Measurements from ENCODE around the gene FAN1. TPM values are rescaled to one million over a fixed set of nuclear protein-coding genes. Genes with fewer than 3 reads are reported as not detected.
"Not testable (repeated sequence)": the region's sequence is repeated elsewhere in the genome, so short reads cannot be mapped to it uniquely, and the experiment has no call there.

Gene FAN1
- polyA plus RNA-seq, 1 of the 3 experiments (the other 2 are of a cell fraction), result 5.7 TPM

- ChIA-PET CTCF (no interaction called here), POLR2A (no interaction called here)
- DNase-seq, result no peak
- Histone ChIP-seq H2AFZ (ENCODE audit: low read depth) (no peak overlapping the region), H3K9me2 (no peaks in the 10 kb centered on the region), H3K79me2 (ENCODE audit: insufficient read depth) (no peaks in the 10 kb centered on the region), H3K9ac (no peak overlapping the region), H3K27me3 (ENCODE audit: insufficient read depth) (no peaks in the 10 kb centered on the region), H3K4me2 (no peak overlapping the region), H3K4me3 (ENCODE audit: low read depth in 2 of 2, low read length in 1 of 2) (no peak overlapping the region), H3K9me3 (no peaks in the 10 kb centered on the region), H3K27ac (ENCODE audit: low read depth in 2 of 2, low read length in 1 of 2) (no peak overlapping the region), H4K20me1 (ENCODE audit: insufficient read depth) (no peaks in the 10 kb centered on the region), H3K4me1 (ENCODE audit: control insufficient read depth in 1 of 2, insufficient read depth in 2 of 2, low read depth in 1 of 2, low read length in 1 of 2) (no peaks in the 10 kb centered on the region), H3F3A (replicated peaks; ENCODE audit: insufficient read depth) (no peaks in the 10 kb centered on the region), H3K36me3 (replicated peaks in 1 of 2; ENCODE audit: control insufficient read depth in 1 of 2, insufficient read depth in 2 of 2, low read length in 1 of 2) (no peaks in the 10 kb centered on the region)
- WGBS (ENCODE audit: low lambda C conversion rate), result 69% methylated on average over 22 of the region's 22 CpGs
- no peak for TF ChIP-seq EP300 (IDR thresholded peaks at IDR 0.05; ENCODE audit: borderline replicate concordance in 1 of 2, low read depth in 1 of 2, low read length in 1 of 2)
- TF ChIP-seq FOXJ3 (CRISPR knock-in tag; IDR thresholded peaks at IDR 0.05), result no peak
- no peak for TF ChIP-seq RCOR1 (IDR thresholded peaks at IDR 0.05; ENCODE audit: low read length)
- TF ChIP-seq FOXM1 (IDR thresholded peaks at IDR 0.05; ENCODE audit: low read depth), result no peak
- TF ChIP-seq, protein P1, sequence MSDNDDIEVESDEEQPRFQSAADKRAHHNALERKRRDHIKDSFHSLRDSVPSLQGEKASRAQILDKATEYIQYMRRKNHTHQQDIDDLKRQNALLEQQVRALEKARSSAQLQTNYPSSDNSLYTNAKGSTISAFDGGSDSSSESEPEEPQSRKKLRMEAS (IDR thresholded peaks at IDR 0.05; ENCODE audit: low read depth), result no peak
- TF ChIP-seq PBX3 (IDR thresholded peaks at IDR 0.05), result no peak
- no peak for TF ChIP-seq SMC3 (IDR thresholded peaks at IDR 0.05; ENCODE audit: low read depth, low read length)
Measured at GRCh38 chr15:30882849-30883433, 20.8 kb upstream of the FAN1 start.

GRCh38 chr15:30883666-30884065, 20.0 kb upstream of the FAN1 start:
- H3K27me3 ChIP-seq (ENCODE audit: insufficient read depth); H3K4me3 ChIP-seq (ENCODE audit: low read depth in 2 of 2, low read length in 1 of 2); H3K27ac ChIP-seq (ENCODE audit: low read depth in 2 of 2, low read length in 1 of 2); POLR2A ChIA-PET; H3K9ac ChIP-seq; H3K4me1 ChIP-seq (ENCODE audit: control insufficient read depth in 1 of 2, insufficient read depth in 2 of 2, low read depth in 1 of 2, low read length in 1 of 2); H3K36me3 ChIP-seq (replicated peaks in 1 of 2; ENCODE audit: control insufficient read depth in 1 of 2, insufficient read depth in 2 of 2, low read length in 1 of 2); H3K9me3 ChIP-seq; H2AFZ ChIP-seq (ENCODE audit: low read depth); H3K4me2 ChIP-seq; H4K20me1 ChIP-seq (ENCODE audit: insufficient read depth); H3K9me2 ChIP-seq; DNase-seq; H3F3A ChIP-seq (replicated peaks; ENCODE audit: insufficient read depth); H3K79me2 ChIP-seq (ENCODE audit: insufficient read depth): not testable (repeated sequence)
- WGBS (ENCODE audit: low lambda C conversion rate), result 77% methylated on average over 8 of the region's 17 CpGs
- CTCF ChIA-PET, result interaction anchor here (1.3 kb wide), 1 partner anchor 244 kb away, joined by 3 read pairs; no protein-coding TSS in a partner anchor

GRCh38 chr15:30885814-30886213, 17.9 kb upstream of the FAN1 start:
- H3K4me3 ChIP-seq (ENCODE audit: low read depth in 2 of 2, low read length in 1 of 2), result no peak overlapping the region
- H3K4me1 ChIP-seq (ENCODE audit: control insufficient read depth in 1 of 2, insufficient read depth in 2 of 2, low read depth in 1 of 2, low read length in 1 of 2), result no peaks in the 10 kb centered on the region
- H3K9me3 ChIP-seq, result no peaks in the 10 kb centered on the region
- CTCF ChIA-PET, result interaction anchor here (1.1 to 2.7 kb wide), 3 partner anchors 8 to 243 kb away, joined by 3 to 11 read pairs (median 7); no protein-coding TSS in a partner anchor
- H3K27me3 ChIP-seq (ENCODE audit: insufficient read depth), result no peaks in the 10 kb centered on the region
- no peak overlapping the region for H2AFZ ChIP-seq (ENCODE audit: low read depth)
- POLR2A ChIA-PET, result no interaction called here
- no peak overlapping the region for H3K9ac ChIP-seq
- DNase-seq, result no peak
- H3K27ac ChIP-seq (ENCODE audit: low read depth in 2 of 2, low read length in 1 of 2), result no peak overlapping the region
- no peaks in the 10 kb centered on the region for H4K20me1 ChIP-seq (ENCODE audit: insufficient read depth)
- WGBS (ENCODE audit: low lambda C conversion rate), result 22% methylated on average over 1 of the region's 1 CpG
- H3K36me3 ChIP-seq (replicated peaks in 1 of 2; ENCODE audit: control insufficient read depth in 1 of 2, insufficient read depth in 2 of 2, low read length in 1 of 2), result no peaks in the 10 kb centered on the region
- H3F3A ChIP-seq (replicated peaks; ENCODE audit: insufficient read depth), result no peaks in the 10 kb centered on the region
- TF ChIP-seq REST (IDR thresholded peaks at IDR 0.05; ENCODE audit: low read depth, low read length) (peak; percentile 97), USF2 (IDR thresholded peaks at IDR 0.05; ENCODE audit: borderline replicate concordance, low read depth, low read length) (no peak)
- H3K79me2 ChIP-seq (ENCODE audit: insufficient read depth), result no peaks in the 10 kb centered on the region
- H3K9me2 ChIP-seq, result no peaks in the 10 kb centered on the region
- no peak overlapping the region for H3K4me2 ChIP-seq
